Measurements from ENCODE around the gene FANCI.

Gene FANCI

DNA sequence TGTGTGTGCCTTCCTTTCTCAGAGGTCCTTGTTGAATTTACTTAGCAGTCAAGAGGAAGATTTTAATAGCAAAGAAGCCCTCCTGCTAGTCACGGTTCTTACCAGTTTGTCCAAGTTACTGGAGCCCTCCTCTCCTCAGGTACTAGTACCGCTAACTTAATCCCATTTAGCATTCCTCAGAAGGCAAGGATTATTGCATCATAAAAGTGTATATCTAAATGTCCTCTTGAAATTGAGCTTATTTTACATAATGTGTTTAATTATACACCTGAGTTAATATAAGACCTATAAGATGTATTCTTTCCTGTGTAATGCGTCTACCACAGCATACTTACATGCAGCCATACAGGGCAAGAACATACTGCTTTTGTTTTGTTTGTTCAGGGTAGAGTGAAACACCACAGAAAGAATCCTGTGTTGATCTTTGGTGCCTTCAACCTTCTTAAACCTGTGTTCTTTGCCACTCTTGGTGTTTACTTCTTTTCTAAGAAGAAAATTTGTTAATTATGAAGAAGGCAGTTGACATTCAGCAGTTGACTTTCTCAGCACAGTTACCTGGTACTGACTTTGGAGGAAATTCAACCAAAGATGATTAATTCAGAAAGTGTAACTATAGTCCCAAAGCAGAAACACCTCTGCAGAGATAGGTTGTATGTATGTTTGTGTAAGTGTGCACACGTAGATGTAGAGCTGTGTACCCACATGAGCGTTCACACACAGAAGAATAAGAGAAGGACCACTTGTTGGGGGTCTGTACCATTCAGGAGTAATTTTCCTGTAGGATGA lies 57.7 kb downstream of the FANCI start:
- in situ Hi-C loops (cut with MboI; ENCODE audit: low sequenced_read_pairs): no loop called here

DNA sequence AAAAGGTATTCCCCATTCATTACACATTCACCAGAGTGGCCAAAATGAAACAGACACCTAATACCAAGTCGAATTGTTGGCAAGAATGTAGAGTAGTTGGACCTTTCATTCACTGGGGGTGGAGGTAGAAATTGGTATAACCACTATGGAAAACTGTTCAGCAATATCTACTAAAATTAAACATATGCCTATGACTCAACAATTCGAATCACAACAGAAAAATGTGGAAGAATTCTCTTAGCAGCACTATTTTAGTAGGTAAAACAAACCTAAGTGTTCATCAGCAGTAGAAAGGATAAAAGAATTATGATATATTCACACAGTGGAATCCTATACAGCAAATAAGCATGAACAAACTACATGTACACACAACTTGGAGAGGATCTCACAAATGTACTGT lies 60.2 kb downstream of the FANCI start:
- in situ Hi-C loops (cut with MboI; ENCODE audit: low sequenced_read_pairs): no loop called here

DNA sequence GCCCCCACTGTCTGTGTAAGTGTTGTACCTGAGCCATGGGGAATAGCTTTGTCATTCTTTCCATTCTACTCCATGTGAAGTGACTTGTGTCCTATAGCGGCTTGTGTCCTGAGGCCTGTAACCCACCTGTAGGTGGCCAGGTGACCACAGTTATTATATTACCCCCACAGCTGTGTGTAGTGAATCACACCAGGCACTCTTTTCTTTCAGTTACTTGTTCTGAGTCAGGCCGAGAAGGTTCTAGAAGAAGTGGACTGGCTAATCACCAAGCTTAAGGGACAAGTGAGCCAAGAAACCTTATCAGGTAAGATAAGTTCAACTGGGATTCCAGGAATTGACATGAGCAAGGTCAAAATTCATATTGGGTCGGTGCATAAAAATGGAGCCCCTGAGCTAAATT lies 61.6 kb downstream of the FANCI start:
- in situ Hi-C loops (cut with MboI; ENCODE audit: low sequenced_read_pairs): no loop called here

DNA sequence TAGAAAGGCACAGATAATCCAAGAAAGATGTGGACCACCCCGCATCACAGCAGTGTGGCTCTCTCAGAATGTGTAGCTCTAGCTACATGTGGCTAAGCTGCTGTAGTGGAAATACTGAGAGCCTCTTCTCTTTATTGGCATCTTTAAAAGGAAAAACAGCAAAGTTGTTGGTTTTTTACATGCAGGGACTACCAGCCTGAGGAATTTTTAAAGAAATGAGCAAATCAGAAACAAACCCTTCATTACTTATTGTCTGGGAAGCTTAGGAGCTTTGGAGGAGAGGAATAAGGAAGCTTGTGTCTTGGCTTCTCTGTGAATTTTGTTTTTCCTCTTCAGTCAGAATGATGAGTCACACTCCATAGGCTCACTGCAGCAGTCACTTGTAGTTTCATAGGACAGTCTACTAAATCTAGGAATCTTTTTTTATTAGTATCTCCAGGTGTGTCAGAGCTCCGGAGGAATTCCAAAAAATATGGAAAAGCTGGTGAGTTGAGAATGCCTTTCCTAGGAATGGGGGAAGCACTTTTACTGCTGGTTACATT lies 63.3 kb downstream of the FANCI start:
- in situ Hi-C loops (cut with MboI; ENCODE audit: low sequenced_read_pairs): no loop called here

DNA sequence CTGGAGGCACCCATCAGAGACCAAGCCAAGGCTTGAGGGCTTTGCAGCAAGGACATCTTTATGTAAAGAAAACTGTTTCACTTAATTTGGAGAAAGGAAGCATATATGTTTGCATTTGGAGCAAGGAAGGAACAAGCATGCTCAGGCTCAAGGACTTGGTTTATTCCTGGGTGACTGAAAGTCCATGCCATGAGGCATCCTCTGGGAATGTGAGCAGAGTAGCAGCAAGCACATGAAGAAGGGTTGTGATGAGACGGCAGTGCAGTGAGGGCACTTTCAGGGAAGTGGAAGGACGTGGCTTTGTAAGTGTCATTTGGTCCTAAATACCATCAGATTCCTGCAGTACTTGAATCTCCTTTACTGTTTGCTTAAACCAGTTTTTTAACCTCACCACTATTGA lies 64.0 kb downstream of the FANCI start:
- in situ Hi-C loops (cut with MboI; ENCODE audit: low sequenced_read_pairs): no loop called here

DNA sequence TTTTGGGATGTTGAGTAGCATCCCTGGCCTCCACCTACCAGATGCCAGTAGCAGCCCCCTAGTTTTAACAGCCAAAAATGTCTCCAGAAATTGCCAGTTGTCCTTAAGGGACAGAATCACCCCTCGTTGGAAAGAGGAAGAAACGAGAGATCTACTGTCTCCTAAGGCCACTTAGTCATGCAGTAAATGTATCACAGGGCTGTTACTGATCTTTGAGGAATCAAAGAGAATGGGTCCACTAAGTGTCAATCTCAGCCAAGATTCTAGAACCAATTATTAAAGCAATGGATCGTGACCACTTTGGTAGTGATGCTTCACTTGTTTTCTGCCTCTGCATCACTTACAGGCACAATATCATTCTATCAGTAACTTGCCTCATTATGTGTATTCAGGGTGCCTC lies 64.5 kb downstream of the FANCI start:
- in situ Hi-C loops (cut with MboI; ENCODE audit: low sequenced_read_pairs): no loop called here

DNA sequence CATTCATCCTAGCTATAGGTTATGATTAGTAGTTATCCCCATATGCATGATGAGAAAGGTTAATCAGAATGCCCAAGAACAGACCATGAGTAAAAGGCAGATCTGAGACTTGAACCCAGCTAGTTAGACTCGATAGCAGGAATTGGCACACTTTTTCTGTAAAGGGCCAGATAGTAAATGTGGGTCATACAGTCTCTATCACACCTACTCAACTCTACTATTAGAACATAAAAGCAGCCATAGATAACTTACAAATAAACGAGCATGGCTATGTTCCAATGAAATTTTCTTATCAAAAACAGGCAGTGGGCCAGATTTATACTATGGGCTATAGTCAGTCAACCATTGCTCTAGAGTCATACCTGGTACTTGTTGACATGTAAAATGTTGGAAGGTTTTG lies 66.2 kb downstream of the FANCI start:
- in situ Hi-C loops (cut with MboI; ENCODE audit: low sequenced_read_pairs): no loop called here

DNA sequence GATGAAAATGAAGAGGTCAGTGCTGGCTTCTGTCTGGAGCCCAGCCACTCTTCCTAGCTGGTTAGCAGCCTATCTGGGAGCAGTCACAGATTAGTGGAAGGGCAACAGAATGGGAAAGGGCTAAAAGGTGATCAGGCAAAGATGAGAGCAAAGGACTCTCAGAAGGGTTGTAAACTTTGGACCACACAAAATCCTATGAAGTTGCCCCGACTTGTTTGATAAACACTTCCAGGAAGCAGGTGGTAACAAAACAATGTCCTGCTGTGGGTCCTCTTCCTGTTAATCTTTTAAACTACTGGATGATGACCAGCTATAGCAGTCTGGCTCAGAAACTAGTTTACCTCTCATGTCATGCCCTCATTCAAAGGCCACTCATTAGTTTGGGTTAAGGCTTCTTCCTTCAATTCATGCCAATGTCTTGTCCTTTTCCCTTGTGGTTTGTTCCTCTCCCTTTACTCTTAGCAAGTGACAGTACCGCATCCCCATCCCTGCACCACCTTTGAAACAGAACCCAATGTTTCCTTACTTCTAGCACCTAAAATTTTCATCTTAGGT lies 71.7 kb downstream of the FANCI start:
- in situ Hi-C loops (cut with MboI; ENCODE audit: low sequenced_read_pairs): no loop called here

DNA sequence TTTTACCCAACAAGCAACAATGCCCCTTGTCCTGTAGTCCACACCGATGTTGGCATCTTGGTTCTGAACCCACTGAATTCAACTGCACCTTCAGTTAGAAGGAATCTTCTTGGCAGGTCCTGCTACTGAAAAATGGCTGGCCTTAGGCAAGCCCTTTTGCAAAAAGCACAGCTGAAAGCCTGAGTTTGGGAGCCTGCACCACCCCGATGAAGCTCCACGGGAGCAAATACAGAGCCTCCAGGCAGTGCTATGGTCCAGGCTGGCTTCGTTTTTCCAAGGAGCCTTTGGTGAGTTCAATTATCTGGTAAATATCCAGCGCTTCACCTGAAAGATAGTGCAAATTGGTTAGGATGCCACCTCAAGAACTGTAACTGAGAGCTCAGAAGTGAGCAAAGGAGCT lies 72.7 kb downstream of the FANCI start:
- in situ Hi-C loops (cut with MboI; ENCODE audit: low sequenced_read_pairs): no loop called here

DNA sequence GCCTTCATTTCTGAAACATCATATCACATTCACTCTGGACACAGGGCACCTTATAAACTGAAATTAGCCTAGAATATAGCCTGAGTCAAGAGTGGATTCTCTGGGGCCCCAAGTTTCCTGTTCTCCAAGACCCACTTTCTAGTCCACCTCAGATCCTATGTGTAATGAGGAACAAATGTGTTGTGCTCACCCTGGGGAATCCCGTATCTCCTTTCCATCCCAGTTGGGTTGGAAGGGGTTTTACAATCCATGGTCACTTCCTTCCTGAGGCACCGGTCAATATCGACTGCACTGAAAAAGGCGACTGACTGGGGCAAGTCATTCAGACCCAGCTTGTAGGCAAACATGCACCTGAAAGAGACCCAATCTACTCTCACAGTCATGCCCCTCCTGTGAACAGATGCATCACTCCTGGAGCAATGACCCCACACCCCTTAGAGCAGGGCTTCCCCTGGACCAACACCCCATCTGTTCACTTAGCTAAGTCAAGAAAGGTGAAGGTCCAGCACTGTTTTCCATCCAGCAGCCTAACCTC lies 73.5 kb downstream of the FANCI start:
- in situ Hi-C loops (cut with MboI; ENCODE audit: low sequenced_read_pairs): no loop called here

DNA sequence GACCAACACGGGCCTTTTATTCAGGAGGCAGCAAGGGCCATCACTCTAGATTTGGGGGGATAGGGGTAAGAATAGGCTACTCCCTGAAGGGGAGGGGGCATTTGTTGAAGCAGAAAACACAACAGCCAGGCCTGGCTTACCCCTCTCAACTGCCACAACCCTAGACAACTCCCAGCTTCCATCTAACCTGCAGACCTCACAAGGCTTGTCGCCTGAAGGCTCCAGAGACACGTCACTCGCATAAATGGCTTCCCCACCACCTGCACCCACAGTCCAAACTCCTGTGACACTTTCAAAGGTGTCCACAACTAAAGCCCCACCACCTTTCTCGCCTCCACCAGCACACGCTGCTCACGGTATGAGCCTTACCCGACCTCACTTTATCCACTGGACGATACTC lies 75.9 kb downstream of the FANCI start:
- in situ Hi-C loops (cut with MboI; ENCODE audit: low sequenced_read_pairs): no loop called here

DNA sequence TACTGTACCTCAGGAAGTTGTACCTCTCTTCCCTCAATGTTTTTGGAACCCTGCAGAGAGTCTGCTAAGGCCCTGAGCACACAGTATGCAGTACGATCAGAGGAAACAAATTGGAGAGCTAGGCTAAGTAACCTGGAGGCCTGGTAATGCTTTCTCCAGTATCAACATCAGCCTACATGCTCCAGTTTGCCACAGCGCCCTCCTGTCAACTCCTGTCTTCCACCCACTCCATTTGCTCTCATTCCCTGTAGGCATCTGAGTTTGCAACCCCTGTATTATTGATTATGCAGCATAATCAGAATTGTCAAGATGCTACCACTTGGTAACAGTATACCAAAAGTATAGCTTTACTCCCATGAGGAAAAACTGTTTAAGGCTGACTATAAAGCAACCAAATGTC lies 76.4 kb downstream of the FANCI start:
- in situ Hi-C loops (cut with MboI; ENCODE audit: low sequenced_read_pairs): no loop called here

DNA sequence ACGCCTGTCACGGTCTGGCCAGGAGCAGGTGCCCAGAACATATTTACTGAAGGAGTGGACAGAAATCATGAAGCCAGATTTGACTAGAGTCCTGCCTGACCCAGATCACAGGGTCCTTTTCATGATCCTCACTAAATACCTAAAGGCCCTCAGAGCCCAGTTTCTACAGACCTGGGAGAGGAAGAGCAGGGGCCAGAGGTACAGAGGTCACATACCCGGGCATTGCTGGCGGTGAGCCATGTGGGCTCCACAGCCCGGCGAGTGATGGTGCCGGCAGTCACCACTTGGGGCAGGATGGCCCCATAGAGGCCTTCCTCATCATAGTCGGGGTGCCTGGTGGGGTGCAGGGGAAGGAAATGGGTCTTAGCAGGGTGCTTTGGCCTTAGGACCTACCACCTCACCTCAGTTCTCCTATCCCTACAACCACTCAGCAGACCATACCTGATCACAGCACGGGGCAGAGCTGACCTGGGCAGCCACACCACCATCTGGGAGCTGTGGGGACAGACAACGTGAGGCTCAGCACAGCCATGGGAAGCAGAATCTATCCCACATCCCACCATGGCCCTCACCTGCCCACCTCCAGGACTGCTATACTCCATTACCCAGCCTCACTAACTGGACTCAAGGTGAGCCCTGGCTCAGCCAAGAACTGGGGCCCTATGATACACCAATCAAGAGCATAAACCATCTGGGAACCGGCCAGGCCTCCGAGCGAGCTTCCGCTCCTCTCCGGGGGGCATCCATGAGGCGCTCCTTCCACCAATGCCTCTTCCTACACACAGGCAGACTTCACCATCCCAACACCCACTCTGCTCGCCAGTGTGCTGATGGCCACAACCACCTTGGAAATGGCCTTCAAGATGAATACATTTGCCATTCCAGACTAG lies 78.0 kb downstream of the FANCI start:
- in situ Hi-C loops (cut with MboI; ENCODE audit: low sequenced_read_pairs): no loop called here

DNA sequence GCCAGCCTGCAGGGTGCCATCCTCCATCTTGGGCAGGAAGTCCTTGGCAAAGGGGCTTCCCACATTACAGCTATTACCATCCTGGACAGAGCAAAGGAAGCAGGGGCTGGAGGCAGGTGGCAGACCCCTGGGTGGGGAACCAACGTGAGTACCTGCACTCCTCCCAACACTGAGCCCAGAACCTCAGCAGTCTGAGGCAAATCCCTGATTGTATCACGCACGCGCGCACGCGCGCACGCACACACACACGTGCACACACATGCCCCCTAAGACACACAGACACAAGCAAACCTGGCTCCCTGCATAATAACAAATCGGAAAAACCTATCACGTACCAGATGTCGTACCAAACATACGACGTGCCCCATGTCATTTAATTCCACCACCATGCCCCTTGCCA lies 79.0 kb downstream of the FANCI start:
- in situ Hi-C loops (cut with MboI; ENCODE audit: low sequenced_read_pairs): no loop called here

DNA sequence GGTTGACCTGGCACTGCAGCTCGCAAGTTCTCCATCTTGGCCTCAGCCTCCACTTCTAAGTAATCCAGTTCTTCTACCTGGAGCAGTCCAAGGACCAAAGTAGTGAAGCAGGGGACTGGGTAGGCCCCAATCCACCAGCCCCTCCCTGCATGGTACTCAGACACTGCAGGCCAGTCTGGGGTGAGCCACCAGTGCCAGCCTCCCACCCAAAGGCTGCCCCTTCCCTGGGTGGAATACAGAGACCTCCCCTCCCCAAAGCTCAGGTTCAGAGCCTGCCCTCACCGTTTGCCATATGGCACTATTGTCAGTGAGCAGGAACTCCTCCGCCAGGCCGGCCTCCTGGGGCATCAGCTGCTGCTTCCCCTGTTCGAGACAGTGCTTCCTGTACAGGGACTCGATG lies 80.0 kb downstream of the FANCI start:
- in situ Hi-C loops (cut with MboI; ENCODE audit: low sequenced_read_pairs): no loop called here

DNA sequence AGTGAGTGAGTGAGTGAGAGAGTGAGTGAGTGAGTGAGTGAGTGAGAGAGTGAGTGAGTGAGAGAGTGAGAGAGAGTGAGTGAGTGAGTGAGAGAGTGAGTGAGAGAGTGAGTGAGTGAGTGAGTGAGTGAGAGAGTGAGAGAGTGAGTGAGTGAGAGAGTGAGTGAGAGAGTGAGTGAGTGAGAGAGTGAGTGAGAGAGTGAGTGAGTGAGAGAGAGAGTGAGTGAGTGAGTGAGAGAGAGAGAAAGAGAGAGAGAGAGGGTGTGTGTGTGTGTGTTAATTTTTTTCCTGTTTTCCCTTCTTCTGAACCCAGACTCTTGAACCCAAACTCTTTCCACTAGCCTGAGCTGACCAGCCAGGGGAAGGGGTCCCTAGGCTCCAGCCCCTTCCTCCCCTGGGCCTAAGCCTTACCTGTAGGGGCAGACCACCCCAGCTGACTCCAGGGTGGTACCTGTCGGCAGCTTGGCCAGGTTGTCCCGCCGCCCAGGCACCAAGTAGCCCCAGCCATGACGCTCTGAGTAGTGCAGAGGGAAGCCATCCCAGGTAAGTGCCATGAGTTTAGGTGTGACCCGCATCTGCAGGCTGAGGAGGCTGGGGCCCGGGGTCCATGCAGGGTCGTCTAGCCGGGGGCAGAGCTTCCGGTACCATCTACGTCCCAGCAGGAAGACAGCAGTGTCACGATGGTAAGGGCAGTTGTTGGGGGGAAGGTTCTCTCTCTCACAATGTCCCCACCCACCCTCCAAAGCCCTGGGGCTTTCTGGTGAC lies 81.4 kb downstream of the FANCI start:
- in situ Hi-C loops (cut with MboI; ENCODE audit: low sequenced_read_pairs): no loop called here

DNA sequence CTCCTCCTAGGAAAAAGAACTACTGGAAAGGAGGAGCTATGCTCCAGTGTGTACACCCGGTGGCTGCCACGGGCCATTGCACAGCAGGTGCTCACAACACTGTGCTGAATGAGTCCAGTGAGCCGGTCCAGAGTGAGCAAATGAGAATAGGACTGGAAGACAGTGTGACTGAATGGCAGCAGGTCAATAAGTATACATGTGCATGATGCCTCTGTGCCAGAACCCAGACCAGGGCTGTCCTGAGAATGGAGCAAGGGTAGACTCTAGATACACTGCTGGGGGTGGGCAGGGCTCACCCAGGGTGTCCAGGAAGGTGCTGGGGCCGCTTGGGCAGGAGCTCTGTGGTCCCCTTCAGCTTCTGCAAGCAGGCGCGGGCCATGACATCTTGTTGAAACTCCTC lies 82.5 kb downstream of the FANCI start:
- in situ Hi-C loops (cut with MboI; ENCODE audit: low sequenced_read_pairs): no loop called here

DNA sequence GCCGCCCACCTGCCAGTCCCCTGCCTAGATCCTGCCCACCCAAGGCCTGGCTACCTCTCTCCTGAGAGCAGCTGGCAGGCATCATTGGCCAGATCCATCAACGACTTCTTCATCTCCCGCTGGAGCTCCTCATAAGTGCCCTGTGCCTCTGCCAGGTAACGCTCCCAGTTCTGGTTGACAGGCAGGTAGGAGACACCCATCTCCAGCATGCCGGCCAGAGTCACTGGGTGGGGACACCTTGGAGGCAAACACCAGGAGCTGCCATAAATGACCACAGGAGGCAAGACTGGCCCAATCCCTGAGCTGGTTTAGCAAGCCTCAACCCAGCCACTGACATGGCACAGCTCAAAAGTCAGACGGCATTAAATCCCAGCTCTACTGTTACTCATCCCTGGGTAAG lies 83.3 kb downstream of the FANCI start:
- in situ Hi-C loops (cut with MboI; ENCODE audit: low sequenced_read_pairs): no loop called here

DNA sequence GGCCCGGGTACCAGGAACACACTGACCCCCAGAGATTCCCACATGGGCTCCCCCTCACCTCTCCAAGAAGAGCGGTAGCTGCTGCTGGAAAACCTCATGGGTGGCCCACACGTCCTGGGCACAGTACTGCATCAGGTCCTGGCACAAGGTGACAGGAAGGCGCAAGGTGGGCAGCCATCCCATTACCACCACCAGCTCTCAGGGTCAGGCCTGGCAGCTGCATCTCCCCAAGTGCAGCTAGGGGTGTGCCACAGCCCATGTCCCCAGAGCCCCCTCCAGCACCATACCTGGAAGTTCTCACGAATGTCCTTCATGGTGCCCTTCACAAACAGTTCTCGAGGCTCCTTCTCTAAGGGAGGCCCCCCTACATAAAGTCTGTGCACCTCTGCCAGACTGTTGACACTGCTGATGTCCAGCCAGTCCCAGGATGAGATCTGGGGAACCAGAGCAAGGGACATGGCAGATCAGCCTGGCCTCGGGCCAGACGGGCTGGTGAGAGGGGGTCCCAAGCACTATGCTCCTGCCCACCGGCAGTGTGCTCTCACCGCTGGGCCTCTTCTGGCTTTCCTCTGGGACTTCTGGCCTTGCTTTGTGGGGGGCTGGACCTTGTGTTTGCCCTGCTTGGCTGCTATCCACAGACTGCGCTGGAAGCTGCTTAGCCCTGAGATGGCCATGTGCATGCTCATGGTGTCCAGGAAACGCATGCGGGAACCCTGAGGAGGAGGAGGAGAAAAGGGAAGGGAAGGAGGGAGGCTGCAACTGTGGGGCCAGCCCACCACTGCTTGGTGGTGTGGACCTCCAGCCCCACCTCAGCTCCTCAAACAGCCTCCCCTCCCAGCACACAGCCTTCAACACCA lies 84.8 kb downstream of the FANCI start:
- in situ Hi-C loops (cut with MboI; ENCODE audit: low sequenced_read_pairs): no loop called here

Data from HL-60/S4 (cell line).